A549 treated with CpdA at 1 μM for 4 hours (cell line): Measurements from ENCODE around the gene LGMN. TPM values are rescaled to one million over a fixed set of nuclear protein-coding genes. Genes with fewer than 3 reads are reported as not detected.

Experiments used
- total RNA-seq: library from RNA; stranded (reverse); fragments of 200-300 nt; extraction: Qiagen RNA extraction; gene quantifications from 5 replicates; pipeline ENCODE4 v1.2.3, GENCODE V29; 2022; ENCODE audit warnings: low read depth

LGMN gene
- 55.6 to 62.6 TPM (median 61.6 TPM) in 5 replicates for total RNA-seq

GRCh38 chr14:92748259-92749016, at the start of gene LGMN:
TSS of gene LGMN (minus strand) at chr14:92748627. CDS start at chr14:92732786, 15,841 bp downstream.

DNA sequence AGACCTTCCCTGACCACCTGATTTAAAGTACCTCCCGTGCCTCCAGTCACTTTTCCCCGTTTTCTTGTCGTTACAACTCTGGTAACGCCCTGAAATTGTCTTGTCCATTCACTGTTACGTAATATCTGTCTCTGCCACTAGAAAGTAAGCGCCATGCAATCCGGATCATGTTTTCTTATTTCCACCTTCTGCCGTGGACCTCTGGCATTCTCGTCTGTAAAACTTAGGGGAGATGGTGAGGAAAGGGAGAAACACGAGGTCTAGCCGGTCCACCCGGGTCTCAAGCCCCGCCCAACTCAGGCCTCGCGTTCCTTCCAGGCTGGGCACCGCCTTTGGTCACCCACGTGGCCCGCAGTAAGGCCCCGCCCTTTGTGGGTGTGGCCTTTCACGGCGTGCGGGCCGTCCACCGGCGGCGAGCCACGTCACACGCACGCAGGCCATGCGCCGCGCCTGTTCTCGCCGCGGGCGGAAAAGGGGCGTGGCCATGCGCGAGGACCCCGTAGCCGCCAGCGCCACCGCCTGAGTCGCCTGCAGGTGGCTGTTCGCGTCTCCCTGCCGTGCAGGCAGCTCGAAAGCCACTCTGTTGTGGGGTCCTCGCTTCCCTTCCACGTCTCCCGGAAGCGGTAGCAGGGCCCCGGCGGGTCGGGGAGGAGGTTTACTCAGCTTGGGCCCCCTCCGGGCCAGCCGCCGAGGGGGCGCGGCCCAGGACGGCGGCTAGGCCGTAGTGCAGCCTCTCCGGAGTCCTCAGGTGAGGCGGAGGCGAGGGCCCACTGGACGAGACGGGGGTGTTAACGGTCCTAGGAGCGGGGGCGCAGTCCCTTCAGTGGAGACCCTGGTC, 45.5 kb upstream of the LGMN start, which contains the start of gene GOLGA5:
Gene GOLGA5, plus strand, starts transcription at position 597 of the 838 bp plus-strand sequence. CDS start 3,133 bp downstream, outside the sequence.

Other genes with a start within 250 kb of the LGMN start
- gene RIN3, start 234.8 kb downstream of the LGMN start, total RNA-seq, result 20.0 to 28.3 TPM (median 25.7 TPM) in 5 replicates
- 21.7 to 33.6 TPM (median 28.5 TPM) in 5 replicates for gene GOLGA5, start 45.7 kb upstream of the LGMN start, total RNA-seq
- 0.77 to 2.1 TPM (median 1.5 TPM) in 5 replicates for gene CHGA, start 174.5 kb upstream of the LGMN start, total RNA-seq